Transverse colon (tissue), 4 donors: ENCODE data around the gene ATG7. TPM values are rescaled to one million over a fixed set of nuclear protein-coding genes. Genes with fewer than 3 reads are reported as not detected.

Source experiments
- DNase-seq: peaks from one replicate; pipeline ENCODE4 v3.0.0-alpha.2; 2019
- H3K27ac ChIP-seq, 4 donors: fragments of 200-600 bp; sonication (generic); 2 replicates each; pipeline ENCODE4 v1.5.1; 2016 to 2018; ENCODE audit warnings: inconsistent platforms in 4 of 4
- H3K27me3 ChIP-seq: fragments of 200-600 bp; sonication (generic); 2 replicates; pipeline ENCODE4 v1.5.1; 2017; ENCODE audit warnings: inconsistent platforms
- H3K36me3 ChIP-seq, 4 donors: fragments of 200-600 bp; sonication (generic); 2 replicates each; pipeline ENCODE4 v1.5.1; 2017 to 2019; ENCODE audit warnings: inconsistent platforms in 4 of 4
- H3K4me1 ChIP-seq, 4 donors: fragments of 200-600 bp; sonication (generic); 2 replicates each; pipeline ENCODE4 v1.5.1; 2017 to 2020; ENCODE audit warnings: inconsistent platforms in 4 of 4
- H3K4me3 ChIP-seq, 4 donors: fragments of 200-600 bp; sonication (generic); 1 replicate in 1 of 4; 2 replicates in 3 of 4; pipeline versions ENCODE4 v1.5.1 to v1.6.1; 2017 to 2019; ENCODE audit warnings: inconsistent platforms in 4 of 4
- H3K9me3 ChIP-seq, 2 donors: fragments of 200-600 bp; sonication (generic); 2 replicates each; pipeline ENCODE4 v1.5.1; 2017 to 2019; ENCODE audit warnings: inconsistent platforms in 2 of 2
- EP300 ChIP-seq: sonication (generic); formaldehyde crosslinking; IDR thresholded peaks from one replicate; pipeline ENCODE4 v1.6.1; 2017; ENCODE audit warnings: antibody characterized with exemption, low read depth
- POLR2A ChIP-seq: fragments of 450-650 bp; IDR thresholded peaks from one replicate; pipeline ENCODE4 v1.6.1; 2016; ENCODE audit warnings: antibody characterized with exemption, mild to moderate bottlenecking, moderate library complexity
- POLR2AphosphoS5 ChIP-seq, 3 donors: sonication (generic); formaldehyde crosslinking; IDR thresholded peaks; one replicate each; pipeline ENCODE4 v1.6.1; 2016; ENCODE audit warnings: antibody characterized with exemption in 3 of 3
- WGBS, 2 donors: methylation state at CpG; one replicate each; pipeline ENCODE4 v1.1.5; 2018; ENCODE audit warnings: low coverage in 1 of 2; 5-methylcytosine and 5-hydroxymethylcytosine counted together
- in situ Hi-C, 4 donors: fragments of 200-750 bp; cut with MboI; loops; one replicate each; pipeline versions ENCODE4 v1.15.0 to v1.15.1; 2017; ENCODE audit warnings: low sequenced_read_pairs in 3 of 4, low pct_ligation_motif_present in 1 of 4, low pct_unique_long_range_greater_than_20kb in 1 of 4
- intact Hi-C: fragments of 100-400 bp; cut with DNase I; formaldehyde crosslinking; loops from one replicate; pipeline ENCODE4 v1.15.1; 2023; ENCODE audit warnings: low total_unique reads
- small RNA-seq, 4 donors: library from RNA; depleted of rRNA; stranded (forward); fragments of <200 nt; gene quantifications; one replicate each; pipeline ENCODE3, GENCODE V24; 2016
- total RNA-seq, 4 donors: library from RNA; depleted of rRNA; stranded (reverse); fragments of >200 nt; gene quantifications; one replicate each; pipeline ENCODE4 v1.1.0, GENCODE V29; 2016
- TF ChIP-seq, protein P1 (sequence below), 5 experiments: fragments of 200-600 bp in 3 of 5; fragments of 450-650 bp in 2 of 5; sonication (generic) in 3 of 5; IDR thresholded peaks; 1 replicate in 2 of 5; 2 replicates in 3 of 5; pipeline ENCODE4 v1.5.1; 2016 to 2017; ENCODE audit warnings: antibody characterized with exemption in 5 of 5, inconsistent platforms in 3 of 5, mild to moderate bottlenecking in 2 of 5, moderate library complexity in 1 of 5

ATG7 gene
- total RNA-seq, 4 donors from 2014 or later, result 44.5 to 122 (median 75.0) TPM

DNA sequence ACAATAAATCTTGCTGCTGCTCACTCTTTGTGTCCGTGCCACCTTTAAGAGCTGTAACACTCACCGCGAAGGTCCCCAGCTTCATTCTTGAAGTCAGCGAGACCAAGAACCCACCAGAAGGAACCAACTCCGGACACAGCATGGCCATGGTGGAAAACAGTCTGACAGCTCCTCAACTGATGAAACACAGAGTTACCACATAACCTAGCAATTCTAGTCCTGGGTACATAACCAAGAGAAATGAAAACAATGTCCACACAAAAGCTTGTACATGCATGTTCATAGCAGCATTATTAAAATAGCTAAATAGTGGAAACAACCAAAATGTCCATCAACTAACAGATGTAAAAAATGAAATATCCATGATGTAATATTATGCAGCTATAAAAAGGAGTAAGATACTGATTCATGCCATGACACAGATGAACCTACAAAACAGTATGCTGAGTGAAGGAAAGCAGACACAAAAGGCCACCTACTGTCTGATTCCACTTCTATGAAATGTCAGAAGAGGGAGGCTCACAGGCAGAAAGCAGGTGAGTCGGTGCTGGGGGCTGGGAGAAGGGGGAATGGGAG is 334.8 kb downstream of the ATG7 start:
- TF ChIP-seq POLR2AphosphoS5 (IDR thresholded peaks at IDR 0.05) (no peak), EP300 (no peak), POLR2A (no peak)
- TF ChIP-seq, protein P1, sequence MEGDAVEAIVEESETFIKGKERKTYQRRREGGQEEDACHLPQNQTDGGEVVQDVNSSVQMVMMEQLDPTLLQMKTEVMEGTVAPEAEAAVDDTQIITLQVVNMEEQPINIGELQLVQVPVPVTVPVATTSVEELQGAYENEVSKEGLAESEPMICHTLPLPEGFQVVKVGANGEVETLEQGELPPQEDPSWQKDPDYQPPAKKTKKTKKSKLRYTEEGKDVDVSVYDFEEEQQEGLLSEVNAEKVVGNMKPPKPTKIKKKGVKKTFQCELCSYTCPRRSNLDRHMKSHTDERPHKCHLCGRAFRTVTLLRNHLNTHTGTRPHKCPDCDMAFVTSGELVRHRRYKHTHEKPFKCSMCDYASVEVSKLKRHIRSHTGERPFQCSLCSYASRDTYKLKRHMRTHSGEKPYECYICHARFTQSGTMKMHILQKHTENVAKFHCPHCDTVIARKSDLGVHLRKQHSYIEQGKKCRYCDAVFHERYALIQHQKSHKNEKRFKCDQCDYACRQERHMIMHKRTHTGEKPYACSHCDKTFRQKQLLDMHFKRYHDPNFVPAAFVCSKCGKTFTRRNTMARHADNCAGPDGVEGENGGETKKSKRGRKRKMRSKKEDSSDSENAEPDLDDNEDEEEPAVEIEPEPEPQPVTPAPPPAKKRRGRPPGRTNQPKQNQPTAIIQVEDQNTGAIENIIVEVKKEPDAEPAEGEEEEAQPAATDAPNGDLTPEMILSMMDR (IDR thresholded peaks at IDR 0.05), result no peak

More for the DNA sequence above, 334.8 kb downstream of the ATG7 start:
- 92 to 93% methylated on average over 1 to 6 of the region's 6 CpGs for WGBS, 2 donors
- no peak overlapping the region for H3K4me3 ChIP-seq
- intact Hi-C loops (loop anchor here (1.0 kb wide), 1 partner anchor 10 kb away; no protein-coding TSS in a partner anchor), in situ Hi-C loops (no loop called here)
- no peak for DNase-seq
- no peaks in the 10 kb centered on the region for H3K36me3 ChIP-seq
- peaks cover 23 to 69% (median 33%) of the 10 kb centered on the region in 4 donors for H3K4me1 ChIP-seq
- H3K27me3 ChIP-seq, result no peaks in the 10 kb centered on the region
- no peaks in the 10 kb centered on the region for H3K9me3 ChIP-seq
- H3K27ac ChIP-seq, result peak overlapping the region; percentile 22 to 66 (median 28)

Small RNA genes within 50 kb of the gene (small RNA-seq; reads per million reads assigned to genes)
- gene AC022001.1 (0 reads per million in 4 donors), gene AC026185.1 (0 to 0.18 (median 0.06) reads per million in 4 donors), gene AC083855.1 (0 reads per million in 4 donors)

Other genes starting within 250 kb of the ATG7 start
- gene HRH1, start 117.9 kb upstream of the ATG7 start, total RNA-seq, result 1 to 10 TPM; 2.0 to 9.7 (median 8.0) TPM